IMR-90 (cell line): ENCODE measurements around the gene KRT77. TPM values are rescaled to one million over a fixed set of nuclear protein-coding genes. Genes with fewer than 3 reads are reported as not detected.

Experiments used
- ATAC-seq: fragments of 200-7000 bp; cut with Tn5 transposase; 2 replicates; pipeline ENCODE4 v1.9.1; 2020; ENCODE audit warnings: low read depth, mild to moderate bottlenecking, moderate library complexity
- BruUV-seq: library from RNA; stranded (reverse); fragments of 400-500 nt; replicated peaks from 2 replicates; lab custom pipeline; 2021; lab: Mats Ljungman, UMichigan
- CTCF ChIA-PET: fragments of 300-600 bp; formaldehyde crosslinking; extraction: SDS; loops from one replicate; lab custom pipeline; 2021; ENCODE audit warnings: antibody characterized with exemption; lab: Yijun Ruan, JAX
- POLR2A ChIA-PET: fragments of 300-600 bp; sonication (Branson Sonifier 250); formaldehyde crosslinking; loops from one replicate; lab custom pipeline; 2022; ENCODE audit warnings: antibody characterized with exemption; ENCODE audit not compliant: unreplicated experiment; lab: Charles Lee
- DNase-seq: peaks from one replicate; pipeline ENCODE4 v3.0.0; 2013
- H2AFZ ChIP-seq: replicated peaks from 2 replicates; pipeline ENCODE3; 2013; ENCODE audit warnings: low read length, mild to moderate bottlenecking; ENCODE audit not compliant: poor library complexity
- H2AK5ac ChIP-seq: 2 replicates; pipeline ENCODE4 v1.6.1; 2013; ENCODE audit warnings: low read depth, low read length, inconsistent platforms
- H2AK9ac ChIP-seq: replicated peaks from 2 replicates; pipeline ENCODE3; 2013; ENCODE audit warnings: mild to moderate bottlenecking, low read depth, low read length, moderate library complexity; ENCODE audit not compliant: poor library complexity
- H2BK120ac ChIP-seq: 2 replicates; pipeline ENCODE4 v1.6.1; 2013; ENCODE audit warnings: low read depth, low read length, inconsistent platforms
- H2BK15ac ChIP-seq: 3 replicates; pipeline ENCODE4 v1.6.1; 2013; ENCODE audit warnings: low read depth, low read length, inconsistent platforms
- H2BK20ac ChIP-seq: 2 replicates; pipeline ENCODE4 v1.6.1; 2013; ENCODE audit warnings: low read depth, mild to moderate bottlenecking, inconsistent platforms, low read length, moderate library complexity
- H2BK5ac ChIP-seq: 2 replicates; pipeline ENCODE4 v1.6.1; 2013; ENCODE audit warnings: mild to moderate bottlenecking, low read depth, low read length, inconsistent platforms; ENCODE audit not compliant: poor library complexity, severe bottlenecking
- H3K14ac ChIP-seq: replicated peaks from 2 replicates; pipeline ENCODE4 v1.6.1; 2013; ENCODE audit warnings: low read depth, low read length, inconsistent platforms
- H3K18ac ChIP-seq: 2 replicates; pipeline ENCODE4 v1.6.1; 2013; ENCODE audit warnings: low read depth, low read length, control low read depth
- H3K23ac ChIP-seq: 2 replicates; pipeline ENCODE4 v1.6.1; 2013; ENCODE audit warnings: low read depth, low read length, inconsistent platforms
- H3K27ac ChIP-seq: 2 replicates; pipeline ENCODE4 v1.5.1; 2013; ENCODE audit warnings: mild to moderate bottlenecking, control low read depth, low read length; ENCODE audit not compliant: insufficient read depth
- H3K27me3 ChIP-seq: 2 replicates; pipeline ENCODE4 v1.6.1; 2013; ENCODE audit warnings: low read length; ENCODE audit not compliant: control insufficient read depth, insufficient read depth
- H3K36me3 ChIP-seq: 2 replicates; pipeline ENCODE4 v1.6.1; 2013; ENCODE audit warnings: low read length, mixed read lengths; ENCODE audit not compliant: control insufficient read depth, insufficient read depth
- H3K4ac ChIP-seq: 2 replicates; pipeline ENCODE4 v1.6.1; 2013; ENCODE audit warnings: low read depth, low read length, inconsistent platforms
- H3K4me1 ChIP-seq: 2 replicates; pipeline ENCODE4 v1.6.1; 2013; ENCODE audit warnings: low read length, mixed read lengths; ENCODE audit not compliant: control insufficient read depth, insufficient read depth
- H3K4me2 ChIP-seq: 2 replicates; pipeline ENCODE4 v1.6.1; 2013; ENCODE audit warnings: low read depth, mild to moderate bottlenecking, control low read depth, low read length, moderate library complexity
- H3K4me3 ChIP-seq: 2 replicates; pipeline ENCODE4 v1.5.1; 2013; ENCODE audit warnings: low read depth, mild to moderate bottlenecking, control low read depth, low read length, moderate library complexity; ENCODE audit not compliant: insufficient read depth
- H3K56ac ChIP-seq: 2 replicates; pipeline ENCODE4 v1.6.1; 2013; ENCODE audit warnings: low read length, inconsistent platforms; ENCODE audit not compliant: insufficient read depth; ENCODE audit errors: extremely low read depth
- H3K79me1 ChIP-seq, 2 experiments: 2 replicates each; pipeline ENCODE4 v1.6.1; 2013; ENCODE audit warnings: low read length in 2 of 2, inconsistent platforms in 1 of 2, low read depth in 1 of 2
- H3K9ac ChIP-seq: 2 replicates; pipeline ENCODE4 v1.6.1; 2013; ENCODE audit warnings: low read depth, low read length, control low read depth
- H3K9me1 ChIP-seq: 2 replicates; pipeline ENCODE4 v1.6.1; 2013; ENCODE audit warnings: low read length, inconsistent platforms; ENCODE audit not compliant: insufficient read depth
- H3K9me3 ChIP-seq: 2 replicates; pipeline ENCODE4 v1.6.1; 2013; ENCODE audit warnings: low read length; ENCODE audit not compliant: control insufficient read depth, insufficient read depth
- H4K20me1 ChIP-seq: 2 replicates; pipeline ENCODE4 v1.6.1; 2013; ENCODE audit warnings: low read length, inconsistent platforms; ENCODE audit not compliant: insufficient read depth
- H4K5ac ChIP-seq: 2 replicates; pipeline ENCODE4 v1.6.1; 2013; ENCODE audit warnings: mild to moderate bottlenecking, low read depth, low read length, control low read depth
- H4K8ac ChIP-seq, 2 experiments: 2 replicates each; pipeline ENCODE4 v1.6.1; 2013; ENCODE audit warnings: low read depth in 2 of 2, low read length in 2 of 2, control low read depth in 1 of 2, inconsistent platforms in 1 of 2
- H4K91ac ChIP-seq: 2 replicates; pipeline ENCODE4 v1.6.1; 2013; ENCODE audit warnings: low read depth, low read length, inconsistent platforms; ENCODE audit not compliant: insufficient read depth
- CEBPB ChIP-seq: IDR thresholded peaks from 2 replicates; pipeline ENCODE4 v1.6.1; 2012; ENCODE audit warnings: low read depth, low read length, improper control_type of control experiment
- CTCF ChIP-seq: conservative IDR thresholded peaks from 2 replicates; pipeline ENCODE4 v1.5.1; 2012; ENCODE audit warnings: mild to moderate bottlenecking, low read depth, low read length, improper control_type of control experiment
- ELK1 ChIP-seq: fragments of 150-350 bp; IDR thresholded peaks from 2 replicates; pipeline ENCODE4 v1.6.1; 2016; ENCODE audit warnings: low read depth, mild to moderate bottlenecking, low read length, moderate library complexity, borderline replicate concordance
- FOS ChIP-seq: fragments of 150-350 bp; IDR thresholded peaks from 2 replicates; pipeline ENCODE4 v1.6.1; 2016; ENCODE audit warnings: low read depth, low read length
- MAZ ChIP-seq: IDR thresholded peaks from 2 replicates; pipeline ENCODE4 v1.6.1; 2012; ENCODE audit warnings: low read depth, mild to moderate bottlenecking, low read length, improper control_type of control experiment, moderate library complexity, borderline replicate concordance
- NFE2L2 ChIP-seq: fragments of 150-350 bp; IDR thresholded peaks from 2 replicates; pipeline ENCODE4 v1.6.1; 2016; ENCODE audit warnings: low read depth, mild to moderate bottlenecking, low read length
- POLR2A ChIP-seq: IDR thresholded peaks from 2 replicates; pipeline ENCODE4 v1.6.1; 2012; ENCODE audit warnings: mild to moderate bottlenecking, low read depth, low read length
- RCOR1 ChIP-seq: IDR thresholded peaks from 2 replicates; pipeline ENCODE4 v1.6.1; 2012; ENCODE audit warnings: mild to moderate bottlenecking, low read length, improper control_type of control experiment; ENCODE audit not compliant: insufficient replicate concordance
- WGBS, 2 experiments: methylation state at CpG; one replicate each; pipeline versions ENCODE4 v1.1.5 to v1.1.7; 2013; ENCODE audit warnings: missing lambda C conversion rate in 2 of 2; ENCODE audit not compliant: insufficient read length in 1 of 2; ENCODE audit errors: extremely low coverage in 2 of 2; 5-methylcytosine and 5-hydroxymethylcytosine counted together
- dilution Hi-C: fragments of 300-500 bp; cut with HindIII; formaldehyde crosslinking; loops from one replicate; pipeline ENCODE4 v1.14.3; 2018; ENCODE audit warnings: low sequenced_read_pairs; ENCODE audit not compliant: unreplicated experiment
- in situ Hi-C: fragments of 300-500 bp; cut with MboI; formaldehyde crosslinking; loops from 3 replicates; pipeline ENCODE4 v1.14.3; 2019; ENCODE audit warnings: low sequenced_read_pairs, inconsistent platforms, mixed read lengths
- intact Hi-C: fragments of 100-400 bp; cut with micrococcal nuclease; formaldehyde crosslinking; loops from 2 replicates; pipeline ENCODE4 v1.10.0; 2022
- polyA plus RNA-seq, 3 experiments: library from polyadenylated mRNA; depleted of rRNA; stranded (reverse); fragments of >200 nt; gene quantifications; 2 replicates each; pipeline ENCODE4 v1.2.3, GENCODE V29; 2012; ENCODE audit warnings: low replicate concordance in 1 of 3
- total RNA-seq: library from RNA; depleted of rRNA; stranded (reverse); fragments of >200 nt; gene quantifications from 2 replicates; pipeline ENCODE4 v1.2.3, GENCODE V29; 2012

Gene KRT77
- total and polyA plus RNA-seq, 2 of the 4 experiments (the other 2 are of a cell fraction) = not detected

- Histone ChIP-seq H3K9me1 (no peaks in the 10 kb centered on the region), H3K4ac (no peak overlapping the region), H3K14ac (no peak overlapping the region), H4K8ac (no peak overlapping the region), H3K36me3 (no peaks in the 10 kb centered on the region), H4K5ac (no peak overlapping the region), H2BK15ac (no peak overlapping the region), H2AFZ (no peak overlapping the region), H2AK5ac (no peak overlapping the region), H4K91ac (no peak overlapping the region), H3K4me2 (no peak overlapping the region), H3K9ac (no peak overlapping the region), H3K27ac (no peak overlapping the region), H3K56ac (no peak overlapping the region), H2BK20ac (no peak overlapping the region), H3K4me1 (no peaks in the 10 kb centered on the region), H4K20me1 (no peaks in the 10 kb centered on the region), H3K23ac (no peak overlapping the region), H3K27me3 (peaks cover 15% of the 10 kb centered on the region), H3K9me3 (no peaks in the 10 kb centered on the region), H2BK5ac (no peak overlapping the region), H3K4me3 (no peak overlapping the region), H3K79me1 (no peaks in the 10 kb centered on the region), H2BK120ac (no peak overlapping the region), H3K18ac (no peak overlapping the region), H2AK9ac (no peak overlapping the region)
- ChIA-PET CTCF (no interaction called here), POLR2A (no interaction called here)
- BruUV-seq = no TSS peak
- dilution Hi-C loops = no loop called here
- DNase-seq (no peak), ATAC-seq (no peak)
- intact Hi-C loops = no loop called here
- TF ChIP-seq CEBPB (no peak), NFE2L2 (no peak), ELK1 (no peak), MAZ (no peak), FOS (no peak), RCOR1 (no peak), CTCF (no peak), POLR2A (no peak)
- WGBS, 2 experiments = 69% methylated on average over 3 of the region's 3 CpGs; no CpG with 5 or more reads in 1 of the 2 experiments
- in situ Hi-C loops = no loop called here
Measured at GRCh38 chr12:52670961-52671360, 32.4 kb downstream of the KRT77 start.
